Measurements from ENCODE around the gene BSDC1.
"Not testable (repeated sequence)": the region's sequence is repeated elsewhere in the genome, so short reads cannot be mapped to it uniquely, and the experiment has no call there.

Gene BSDC1, protein sequence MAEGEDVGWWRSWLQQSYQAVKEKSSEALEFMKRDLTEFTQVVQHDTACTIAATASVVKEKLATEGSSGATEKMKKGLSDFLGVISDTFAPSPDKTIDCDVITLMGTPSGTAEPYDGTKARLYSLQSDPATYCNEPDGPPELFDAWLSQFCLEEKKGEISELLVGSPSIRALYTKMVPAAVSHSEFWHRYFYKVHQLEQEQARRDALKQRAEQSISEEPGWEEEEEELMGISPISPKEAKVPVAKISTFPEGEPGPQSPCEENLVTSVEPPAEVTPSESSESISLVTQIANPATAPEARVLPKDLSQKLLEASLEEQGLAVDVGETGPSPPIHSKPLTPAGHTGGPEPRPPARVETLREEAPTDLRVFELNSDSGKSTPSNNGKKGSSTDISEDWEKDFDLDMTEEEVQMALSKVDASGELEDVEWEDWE

DNA sequence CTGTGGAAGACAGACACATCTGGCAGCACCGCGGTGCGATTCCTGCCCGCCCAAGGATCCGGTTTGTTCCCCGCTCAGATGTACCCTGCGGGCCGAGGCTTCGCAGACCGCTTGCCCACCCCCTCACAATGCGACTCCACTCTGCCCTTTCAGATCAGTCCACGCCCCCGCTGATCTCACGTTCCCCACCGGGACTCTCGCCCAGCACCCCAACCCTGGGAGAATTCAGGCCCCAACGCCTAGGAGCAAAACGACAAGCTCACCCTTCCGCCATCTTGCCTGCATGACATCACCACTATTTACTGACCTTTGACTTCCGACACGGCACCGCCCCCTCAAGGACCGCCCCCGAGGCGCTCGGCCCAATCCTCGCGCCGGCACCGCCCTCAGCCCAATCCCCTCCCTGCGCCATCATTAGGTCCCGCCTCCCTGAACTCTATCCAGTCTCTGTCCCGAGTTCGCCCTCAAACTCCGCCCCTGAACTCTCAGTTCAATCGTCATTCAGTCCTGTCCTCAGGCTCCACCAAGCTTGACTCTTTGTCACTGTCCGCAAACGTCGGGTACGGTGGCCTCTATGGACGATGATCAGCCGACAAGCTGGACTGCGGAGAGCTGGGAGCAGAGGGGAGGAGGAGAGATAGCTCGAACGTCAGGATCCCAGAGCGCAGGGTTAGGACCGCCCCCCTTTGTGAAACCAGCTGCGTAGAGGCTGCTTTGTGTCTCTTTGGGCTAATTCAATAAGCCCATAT lies at the start of gene BSDC1:
BSDC1 (minus strand) TSS at position 301 of the 749 bp plus-strand sequence; CDS start at position 274, 27 bp downstream.
- DNase-seq: peak; percentile 99

DNA sequence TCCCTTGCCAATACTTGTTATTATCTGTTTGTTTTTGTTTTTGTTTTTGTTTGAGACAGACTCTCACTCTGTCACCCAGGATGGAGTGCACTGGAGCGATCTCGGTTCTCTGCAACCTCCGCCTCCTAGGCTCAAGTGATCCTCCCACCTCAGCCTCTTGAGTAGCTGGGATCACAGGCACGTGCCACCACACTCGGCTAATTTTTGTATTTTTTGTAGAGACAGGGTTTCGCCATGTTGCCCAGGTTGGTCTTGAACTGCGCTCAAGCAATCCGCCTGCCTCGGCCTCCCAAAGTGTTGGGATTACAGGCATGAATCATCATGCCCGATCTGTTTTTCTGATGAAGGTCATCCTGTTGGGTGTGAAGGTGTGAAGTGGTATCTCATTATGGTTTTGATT lies 47.2 kb upstream of the BSDC1 start:
- not testable (repeated sequence) for DNase-seq

DNA sequence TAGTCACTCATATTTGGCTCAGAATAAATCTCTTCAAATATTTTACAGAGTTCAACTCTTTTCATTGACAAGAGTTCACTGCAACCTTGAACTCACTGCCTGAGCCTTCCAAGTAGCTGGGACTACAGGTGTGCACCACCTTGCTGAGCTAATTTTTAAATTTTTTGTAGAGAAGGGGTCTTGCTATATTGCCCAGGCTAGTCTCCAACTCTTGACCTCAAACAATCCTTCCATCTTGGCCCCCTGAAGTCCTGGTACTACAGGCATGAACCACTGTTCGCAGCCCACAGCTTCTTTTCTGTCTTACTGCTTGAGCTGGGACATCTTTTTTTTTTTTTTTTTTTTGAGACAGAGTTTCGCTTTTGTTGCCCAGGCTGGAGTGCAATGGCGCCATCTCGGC lies 44.5 kb upstream of the BSDC1 start:
- DNase-seq: not testable (repeated sequence)

DNA sequence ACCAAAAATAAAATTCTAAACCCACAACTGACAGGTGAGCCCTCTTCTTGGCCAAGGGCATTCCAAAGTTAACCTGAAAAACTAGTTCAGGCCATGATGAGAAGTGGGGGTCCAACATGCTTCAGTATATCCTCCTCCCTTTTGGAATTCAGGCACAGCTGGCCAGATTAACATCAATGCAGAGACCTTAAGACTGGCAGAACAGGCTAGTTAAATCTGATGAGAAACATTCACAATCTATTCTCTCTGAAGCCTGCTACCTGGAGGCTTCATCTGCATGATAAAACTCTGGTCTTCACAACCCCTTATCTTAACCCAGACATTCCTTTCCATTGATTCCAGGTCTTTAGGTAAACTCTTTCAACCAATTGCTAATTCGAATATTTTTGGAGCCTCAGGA lies 43.9 kb upstream of the BSDC1 start:
- DNase-seq: no peak

DNA sequence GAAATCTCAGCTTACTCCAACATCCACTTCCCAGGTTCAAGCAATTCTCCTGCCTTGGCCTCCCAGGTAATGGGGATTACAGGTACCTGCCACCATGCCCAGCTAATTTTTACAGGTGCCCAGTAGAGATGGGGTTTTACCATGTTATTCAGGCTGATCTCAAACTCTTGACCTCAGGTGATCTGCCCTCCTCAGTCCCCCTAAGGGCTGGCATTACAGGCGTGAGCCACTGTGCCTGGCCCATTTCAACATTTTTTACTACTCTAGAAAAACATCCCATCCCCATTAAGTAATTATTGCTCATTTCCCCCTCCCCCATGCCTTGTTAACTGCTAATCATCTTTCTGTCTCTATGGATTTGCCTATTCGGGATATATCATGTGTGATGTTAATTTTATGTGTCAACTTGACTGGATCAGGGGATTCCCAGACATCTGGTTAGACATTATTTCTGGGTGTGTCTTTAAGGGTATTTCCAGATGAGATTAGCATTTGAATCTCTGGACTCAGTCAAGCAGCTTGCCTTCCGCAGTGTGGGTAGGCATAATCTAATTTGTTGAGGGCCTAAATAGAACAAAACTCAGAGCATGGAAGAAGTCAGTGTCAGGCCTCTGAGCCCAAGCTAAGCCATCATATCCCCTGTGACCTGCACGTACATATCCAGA lies 37.6 kb upstream of the BSDC1 start:
- no peak for DNase-seq

DNA sequence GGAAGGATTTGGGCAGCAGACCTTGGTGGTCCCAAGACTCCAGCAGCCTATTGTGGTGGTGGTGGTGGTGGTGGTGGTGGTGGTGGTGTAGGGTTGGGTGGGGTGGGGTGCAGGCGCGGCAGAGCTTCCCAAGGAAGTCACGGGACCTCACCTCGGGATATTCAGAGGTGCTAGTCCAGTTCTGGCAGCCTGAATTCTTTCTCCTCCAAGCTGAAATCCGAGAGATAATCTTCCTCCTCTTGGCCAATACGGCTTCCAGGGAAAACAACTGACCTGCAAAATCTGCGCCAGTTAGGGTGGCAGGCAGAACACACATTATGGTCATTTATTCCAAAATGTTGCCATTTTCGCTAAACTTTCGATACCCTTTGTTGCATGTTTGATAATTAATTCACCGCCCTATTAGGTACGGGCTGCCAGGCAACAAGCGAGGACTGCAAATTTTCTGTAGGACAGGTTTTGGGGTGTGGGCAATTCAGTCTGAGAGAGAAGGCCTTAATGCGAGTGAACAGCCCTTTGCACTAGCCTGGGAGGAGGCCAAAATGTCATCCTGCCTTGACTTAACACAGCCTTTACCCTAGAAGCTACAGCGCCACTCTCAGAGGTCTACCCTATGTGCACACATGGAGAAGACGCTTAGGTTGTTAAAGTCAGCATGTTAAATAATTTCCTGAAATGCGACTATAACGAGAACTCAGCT lies 33.2 kb upstream of the BSDC1 start:
- DNase-seq: no peak

DNA sequence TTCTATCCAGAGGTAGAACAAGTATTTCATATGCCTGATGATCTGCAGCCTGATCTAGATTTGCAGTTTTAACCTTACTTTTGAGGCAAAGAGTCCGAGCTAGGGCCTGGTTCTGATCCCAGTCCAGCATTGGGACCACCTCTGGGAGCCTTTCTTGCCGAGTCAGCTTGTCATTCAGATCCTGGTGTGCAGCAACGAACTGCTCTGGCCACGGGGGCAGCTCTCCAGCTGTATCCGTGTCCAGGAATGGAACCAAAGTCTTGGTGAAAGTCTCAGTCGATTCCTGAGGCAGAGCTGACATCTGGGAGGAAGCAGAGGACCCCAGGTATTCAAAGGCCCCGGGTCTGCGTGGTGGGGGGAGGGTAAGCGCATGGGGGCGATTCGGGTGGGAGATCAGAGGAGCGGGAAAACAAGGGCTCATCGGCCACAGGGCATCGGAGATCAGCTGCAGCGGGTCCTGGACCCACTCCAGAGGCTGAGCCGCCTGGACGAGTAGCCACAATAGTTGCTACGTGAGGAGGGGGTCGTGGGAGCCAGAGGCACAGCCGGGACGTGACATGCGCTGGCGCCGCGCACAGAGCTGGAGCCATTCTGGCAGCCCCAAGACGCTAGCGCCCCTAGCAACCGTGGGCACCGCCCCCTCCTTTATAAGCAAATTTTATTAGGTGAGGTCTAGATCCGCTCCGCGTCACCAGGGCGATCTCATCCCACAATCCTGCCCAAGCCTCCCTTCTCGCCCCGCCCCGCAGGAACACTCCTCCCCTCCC lies 32.4 kb upstream of the BSDC1 start:
- DNase-seq: no peak

DNA sequence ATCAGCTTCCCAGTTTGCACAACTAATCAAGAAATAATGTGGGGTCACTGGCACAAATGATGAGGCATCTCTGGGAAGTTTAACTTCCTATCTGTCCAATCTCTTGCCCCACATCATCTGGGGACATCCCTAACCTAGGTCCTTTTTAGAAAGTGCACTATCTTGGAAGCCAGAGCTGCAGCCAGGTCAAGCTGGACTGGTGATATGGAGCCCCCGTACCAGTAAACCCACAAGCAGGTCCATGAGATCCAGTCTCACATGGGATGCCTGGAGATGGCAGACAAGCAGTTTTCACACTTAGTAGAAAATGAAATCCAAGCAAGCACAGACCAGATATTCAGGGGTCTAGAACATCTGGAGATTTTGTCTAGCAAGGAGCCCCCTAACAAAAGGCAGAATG lies 27.5 kb upstream of the BSDC1 start:
- DNase-seq: no peak

DNA sequence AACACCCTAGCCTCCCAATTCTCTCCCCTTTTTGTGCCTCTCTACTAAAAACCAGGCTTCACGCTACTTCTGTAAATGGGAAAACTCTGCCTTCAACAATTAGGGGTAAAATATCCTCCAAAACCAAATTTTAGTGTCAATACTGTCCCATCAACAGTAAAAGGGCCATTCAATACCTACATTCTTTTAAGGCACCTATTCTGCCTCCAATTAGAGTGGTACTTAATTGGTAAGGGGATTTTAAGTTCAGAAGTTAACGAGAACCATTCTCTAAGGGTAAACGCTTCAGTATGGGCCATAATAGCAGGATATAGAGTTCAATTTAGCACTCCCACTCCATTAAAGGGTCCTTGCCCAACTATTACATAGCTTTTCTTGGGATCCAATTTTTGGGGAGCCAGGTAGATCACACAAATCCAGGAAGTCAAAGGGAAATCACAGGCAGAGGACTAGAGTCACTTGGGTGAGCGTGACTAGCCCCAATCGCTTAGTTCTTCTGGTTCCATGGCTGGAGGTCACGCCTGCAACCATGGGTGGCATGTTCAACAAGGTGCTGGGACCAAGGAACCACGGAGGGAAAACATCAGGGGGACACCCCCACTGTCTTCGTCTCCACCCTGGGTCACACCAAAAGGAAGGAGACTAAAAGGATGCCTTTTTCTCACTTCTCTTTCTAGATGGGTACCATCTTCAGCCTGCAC lies 20.1 kb upstream of the BSDC1 start:
- DNase-seq: no peak

DNA sequence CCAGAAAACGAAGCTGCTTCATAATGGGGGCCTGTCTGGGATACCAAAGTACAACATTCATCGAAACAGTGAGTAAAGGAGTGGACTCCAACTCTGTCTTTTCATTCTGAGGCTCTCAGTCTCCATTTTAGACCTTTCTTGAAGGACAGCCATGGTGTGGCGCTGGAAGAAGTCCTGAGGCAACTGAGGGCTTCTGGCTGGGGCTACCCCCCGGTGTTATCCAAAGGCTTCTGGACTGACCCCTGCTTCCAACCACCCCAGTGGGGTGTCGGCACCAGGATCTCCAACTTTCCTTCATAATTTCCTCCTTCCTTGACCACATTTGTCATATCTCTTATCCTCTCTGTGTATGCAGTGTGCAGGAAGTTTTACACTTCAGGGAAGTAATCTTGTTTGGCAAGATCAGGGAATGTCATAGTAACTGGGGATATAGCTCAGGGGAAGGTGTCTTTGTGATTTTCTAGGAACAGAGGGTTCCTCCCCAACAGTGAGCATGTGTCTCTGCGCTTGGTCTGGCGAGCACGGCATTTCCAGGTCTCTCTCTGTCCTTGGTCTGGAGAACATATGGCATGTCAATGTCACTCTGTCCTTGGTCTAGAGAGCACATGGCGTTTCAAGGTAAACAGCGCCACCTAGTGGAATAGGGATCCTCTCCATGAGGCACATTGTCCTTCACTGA lies 19.4 kb upstream of the BSDC1 start:
- peak; percentile 87 for DNase-seq

DNA sequence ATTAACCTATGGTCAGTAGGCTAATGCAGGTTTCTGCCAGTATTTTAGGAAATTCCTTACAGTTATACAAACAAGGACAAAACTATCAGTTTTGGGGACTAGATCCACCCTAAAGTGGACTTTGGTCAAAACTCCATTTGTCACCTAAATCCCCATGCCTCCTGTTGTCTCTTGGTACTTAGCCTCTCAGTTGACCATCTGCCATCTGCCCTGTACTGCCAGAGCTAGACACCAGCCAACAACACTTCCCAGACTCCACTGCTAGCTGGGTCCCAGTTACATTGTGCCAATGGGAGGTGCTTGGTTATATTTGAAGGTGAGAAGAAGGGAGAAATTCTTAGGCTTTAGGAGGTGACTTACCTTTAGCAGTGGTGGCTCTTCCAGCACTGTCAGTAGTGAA lies 17.0 kb upstream of the BSDC1 start:
- DNase-seq: no peak

DNA sequence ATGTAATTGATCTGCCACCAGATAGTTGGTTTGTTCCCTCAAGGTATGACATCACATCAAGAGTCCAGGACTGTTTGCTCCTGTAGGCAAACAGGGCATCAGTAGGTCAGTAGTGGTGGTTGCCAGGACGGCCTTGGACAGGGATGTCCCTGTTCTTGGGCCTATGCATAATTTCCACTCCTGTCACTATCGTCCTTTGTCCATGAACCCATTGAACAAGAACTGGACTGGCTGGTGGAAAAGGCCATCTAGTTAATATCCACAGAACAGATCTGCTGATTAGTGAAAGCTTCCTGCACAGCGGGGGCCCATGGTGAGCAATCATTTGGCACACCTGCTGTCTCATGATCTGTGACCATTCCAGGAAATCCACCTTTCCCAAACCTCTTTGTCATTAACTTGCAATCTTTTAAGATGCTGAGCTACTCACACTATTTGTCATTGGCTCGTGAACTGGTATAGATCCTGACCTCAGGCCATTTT lies 12.4 kb upstream of the BSDC1 start:
- DNase-seq: no peak

DNA sequence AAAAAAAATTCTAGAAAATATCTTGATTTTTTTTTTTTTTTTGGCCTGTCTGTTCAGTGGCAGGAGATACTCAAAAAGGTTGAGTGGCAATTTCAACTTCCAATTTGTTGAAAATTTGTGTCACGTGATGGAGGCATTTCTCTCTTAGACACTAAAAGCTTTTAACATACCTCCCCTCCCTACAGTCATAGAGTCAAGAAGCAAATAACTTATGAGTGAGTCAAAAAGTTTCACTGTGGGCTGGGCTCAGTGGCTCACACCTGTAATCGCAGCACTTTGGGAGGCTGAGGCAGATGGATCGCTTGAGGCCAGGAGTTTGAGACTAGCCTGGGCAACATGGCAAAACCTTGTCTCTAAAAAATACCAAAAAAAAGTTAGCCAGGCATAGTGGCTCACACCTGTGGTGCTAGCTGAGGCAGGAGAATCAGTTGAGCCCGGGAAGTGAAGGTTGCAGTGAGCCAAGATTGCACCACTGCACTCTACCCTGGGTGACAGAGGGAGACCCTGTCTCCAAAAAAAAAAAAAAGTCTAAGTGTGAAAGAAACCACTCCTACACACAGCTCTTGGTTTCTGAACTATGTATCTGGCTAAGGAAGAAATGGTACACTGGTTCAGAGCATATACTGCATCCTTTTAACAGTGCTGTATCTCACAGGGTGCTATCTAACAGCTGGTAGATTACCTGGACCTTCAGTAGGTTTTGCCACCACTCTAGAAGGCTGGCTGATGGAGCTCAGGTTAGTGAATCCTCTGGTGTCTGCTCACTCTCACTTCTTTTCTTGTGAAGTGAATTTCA lies 11.6 kb upstream of the BSDC1 start:
- no peak for DNase-seq

DNA sequence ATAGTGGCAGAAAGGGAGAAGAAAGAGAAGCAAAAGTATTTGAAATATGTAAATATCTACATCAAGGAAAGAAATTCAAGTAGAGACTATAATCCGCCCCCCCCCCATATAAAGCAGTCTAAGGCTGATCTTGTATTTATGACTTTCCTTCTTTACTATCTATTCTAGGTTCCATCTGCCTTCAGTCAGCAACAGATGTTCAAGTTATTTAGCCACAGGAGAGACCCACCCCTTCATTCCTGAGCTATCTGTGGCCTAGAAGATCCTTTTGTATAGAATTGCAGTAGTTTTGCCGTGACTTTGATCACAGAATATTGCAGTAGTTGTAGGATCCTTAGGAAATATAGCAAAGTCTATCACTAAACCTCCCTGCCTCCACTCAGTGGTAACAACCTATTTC lies 10.7 kb upstream of the BSDC1 start:
- no peak for DNase-seq

DNA sequence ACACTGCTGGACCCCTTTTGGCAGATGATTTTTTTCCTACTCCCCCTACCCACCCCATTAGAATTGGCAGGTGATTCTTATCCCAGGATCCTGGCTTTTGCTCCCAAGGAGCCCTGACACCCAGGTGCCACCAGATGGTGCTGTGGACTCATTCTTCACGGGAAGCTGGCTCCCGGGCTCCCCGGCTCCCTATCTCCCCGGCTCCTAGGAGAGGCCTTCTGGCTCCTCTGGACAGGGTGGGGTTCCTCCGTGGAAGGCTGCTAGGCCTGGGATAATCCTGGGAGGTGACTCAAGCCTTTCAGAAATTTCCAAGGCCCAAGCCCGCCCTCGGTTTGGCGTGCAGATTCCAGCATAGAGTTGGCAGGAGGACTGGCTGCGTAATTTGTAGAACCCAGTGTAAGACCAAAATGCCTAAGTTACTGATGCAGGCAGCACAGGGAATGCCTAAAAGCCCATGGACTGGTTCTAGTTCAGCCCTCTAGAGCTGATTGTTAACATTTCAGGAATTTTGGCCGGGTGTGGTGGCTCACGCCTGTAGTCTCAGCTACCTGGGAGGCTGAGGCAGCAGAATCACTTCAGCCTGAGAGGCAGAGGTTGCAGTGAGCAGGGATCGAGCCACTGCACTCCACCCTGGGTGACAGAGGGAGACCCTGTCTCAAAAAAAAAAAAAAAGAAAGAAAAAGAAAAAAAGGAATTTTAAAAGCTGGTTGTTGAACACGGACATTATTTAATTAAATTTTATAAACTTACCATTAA lies 6.8 kb upstream of the BSDC1 start:
- DNase-seq: peak; percentile 47

DNA sequence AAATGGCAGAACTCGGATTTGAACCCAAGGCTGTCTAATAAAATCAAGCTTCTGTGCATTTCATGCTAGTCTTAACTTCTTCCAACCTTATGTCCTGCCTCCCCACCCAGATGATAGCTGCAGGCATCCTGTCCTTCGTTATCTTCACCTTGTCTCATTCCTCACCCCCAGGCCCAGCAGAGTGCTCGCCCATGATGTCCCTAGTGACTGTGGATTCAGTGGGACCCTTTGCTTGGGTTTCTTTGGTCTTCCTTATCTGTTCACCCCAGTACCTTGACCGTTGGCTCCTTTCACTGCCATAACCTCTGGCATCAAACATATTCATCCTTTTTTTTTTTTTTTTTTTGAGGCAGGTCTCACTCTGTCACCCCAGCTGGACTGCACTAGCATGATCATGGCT lies 5.6 kb upstream of the BSDC1 start:
- DNase-seq: no peak

DNA sequence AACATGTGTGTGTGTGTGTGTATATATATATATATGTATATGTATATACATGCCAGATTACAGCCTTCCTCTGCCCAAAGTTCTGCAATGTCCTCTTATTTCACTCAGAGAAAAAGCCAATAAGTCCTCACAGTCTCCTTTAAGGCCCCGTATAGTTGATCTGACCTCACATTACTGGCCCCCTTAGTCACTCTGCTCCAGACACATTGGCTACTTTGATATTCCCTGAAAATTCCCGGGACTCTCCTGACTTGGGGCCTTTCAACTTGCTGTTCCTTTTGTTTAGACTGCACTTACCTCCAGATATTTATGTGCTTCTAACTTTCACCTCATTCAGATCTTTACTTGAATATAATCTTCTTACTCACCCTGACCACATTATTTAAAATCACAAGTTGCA lies 4.2 kb upstream of the BSDC1 start:
- no peak for DNase-seq

DNA sequence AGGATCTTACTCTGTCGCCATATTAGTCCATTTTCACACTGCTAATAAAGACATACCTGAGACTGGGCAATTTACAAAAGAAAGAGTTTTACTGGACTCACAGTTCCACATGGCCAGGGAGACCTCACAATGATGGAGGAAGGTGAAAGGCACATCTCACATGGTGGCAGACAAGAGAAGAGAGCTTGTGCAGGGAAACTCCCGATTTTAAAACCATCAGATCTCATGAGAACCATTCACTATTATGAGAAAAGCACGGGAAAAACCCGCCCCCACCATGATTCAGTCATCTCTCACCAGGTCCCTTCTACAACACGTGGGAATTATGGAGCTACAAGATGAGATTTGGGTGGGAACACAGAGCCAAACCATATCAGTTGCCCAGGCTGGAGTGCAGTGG lies 2.3 kb upstream of the BSDC1 start:
- DNase-seq: not testable (repeated sequence)

DNA sequence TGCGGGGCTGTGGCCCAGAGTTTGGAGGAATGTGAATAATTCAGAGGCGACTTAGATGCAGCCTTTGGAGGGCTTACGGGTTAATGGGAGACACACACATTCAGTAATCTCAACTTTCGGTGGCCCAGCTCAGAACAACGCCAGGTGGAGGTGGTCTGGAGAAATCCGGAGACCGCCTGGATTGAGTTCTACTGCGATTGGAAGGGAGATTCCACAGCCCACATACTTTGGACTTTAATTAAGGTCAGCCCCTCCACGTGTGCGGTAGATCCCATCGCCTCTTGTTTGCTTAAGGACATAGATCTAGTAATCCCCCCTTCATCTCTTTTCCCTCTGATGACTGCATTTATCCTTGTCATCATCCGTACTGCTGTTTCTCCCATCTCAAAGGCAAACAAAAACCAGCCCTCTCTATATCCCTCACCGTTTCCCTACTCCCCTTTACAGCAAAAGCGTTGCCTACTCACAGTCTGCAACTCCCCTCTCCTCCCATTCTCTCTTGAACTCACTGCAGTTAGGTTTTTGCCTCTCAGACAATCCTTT lies 720 bp upstream of the BSDC1 start:
- DNase-seq: no peak
